Globus pallidus (tissue), 1 donor: ENCODE measurements around the gene ACP3.

Source experiments
- DNase-seq: peaks from one replicate; pipeline ENCODE4 v3.0.0-alpha.2; 2015; ENCODE audit warnings: low spot score

Gene ACP3

DNA sequence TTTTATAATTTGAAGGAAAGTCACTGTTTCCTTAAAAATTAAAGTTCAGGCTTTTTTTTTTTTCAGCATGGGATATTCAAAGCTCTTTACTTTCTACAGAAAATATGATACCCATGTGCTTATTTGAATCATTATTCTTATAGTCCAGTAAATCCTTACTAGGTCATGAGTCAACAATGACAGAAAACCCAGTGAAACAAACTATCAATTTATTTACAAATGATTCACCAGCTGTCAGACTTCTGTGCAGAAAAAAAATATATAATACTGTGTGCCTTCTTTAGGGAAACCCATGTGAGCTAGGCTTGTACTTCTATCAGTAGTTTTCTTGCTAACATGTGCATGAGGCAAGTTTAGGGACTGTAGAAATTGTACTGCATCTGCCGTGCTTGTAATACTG, 1.2 kb downstream of the ACP3 start:
- no peak for DNase-seq

DNA sequence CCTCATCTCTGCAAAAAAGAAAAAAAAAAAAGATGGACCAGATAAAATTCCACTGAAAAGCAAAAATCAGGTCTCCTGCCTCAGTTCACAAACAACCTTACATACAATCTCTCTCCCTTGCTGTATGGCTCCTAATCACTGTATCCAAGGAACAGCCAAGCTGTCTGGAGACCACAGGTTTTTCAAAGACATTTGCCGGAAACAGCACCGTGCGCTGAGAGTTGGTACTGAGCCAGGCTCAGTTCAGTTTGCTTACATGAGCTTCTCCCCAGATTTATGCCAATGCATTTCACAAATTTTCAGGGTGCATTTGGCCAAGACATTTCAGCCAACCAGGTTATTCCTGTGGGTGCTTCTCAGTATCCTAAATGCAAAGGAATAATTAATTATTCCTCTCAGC, 4.1 kb downstream of the ACP3 start:
- DNase-seq: no peak

DNA sequence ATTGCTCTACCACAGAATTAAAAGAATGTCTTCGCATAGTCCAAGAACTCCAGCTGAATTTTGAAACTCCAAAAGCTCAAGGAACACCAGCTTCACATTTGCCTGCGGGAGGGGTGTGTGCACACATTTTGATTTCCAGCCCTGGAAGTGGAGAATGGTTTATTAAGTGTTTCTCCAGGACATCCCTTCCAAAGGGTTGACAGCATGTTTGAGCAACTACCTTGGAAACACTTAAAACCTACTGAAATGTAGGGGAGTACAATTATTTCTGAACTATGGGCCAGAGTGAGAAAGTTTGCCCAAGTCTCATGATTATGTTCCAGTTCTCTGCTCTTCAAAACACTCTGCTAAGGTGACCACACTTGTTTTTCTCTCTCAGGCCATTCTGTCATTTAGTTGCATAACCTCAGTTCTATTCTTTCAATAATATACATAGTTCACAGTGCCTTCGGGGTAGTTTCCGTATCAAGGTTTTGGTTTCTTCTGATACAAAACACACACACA, 7.9 kb downstream of the ACP3 start:
- DNase-seq: no peak

DNA sequence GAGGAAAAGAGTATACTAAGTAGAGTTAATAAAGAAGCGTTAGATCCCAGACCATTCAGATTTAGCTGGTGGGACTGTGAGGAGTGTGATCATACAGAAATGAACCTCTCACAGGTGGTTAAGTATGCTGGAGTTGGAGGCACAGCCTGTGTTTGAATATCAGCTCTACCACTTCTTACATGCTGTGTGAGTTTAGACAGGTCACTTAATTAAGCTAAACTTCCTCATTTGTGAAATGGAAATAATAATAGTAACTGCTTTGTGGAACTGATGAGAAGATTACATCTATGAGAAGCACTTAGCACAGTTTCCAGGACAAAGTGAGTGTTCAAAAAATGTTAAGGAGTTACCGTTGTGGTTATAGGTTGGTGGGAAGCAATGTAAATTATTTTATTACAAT, 8.4 kb downstream of the ACP3 start:
- DNase-seq: no peak

DNA sequence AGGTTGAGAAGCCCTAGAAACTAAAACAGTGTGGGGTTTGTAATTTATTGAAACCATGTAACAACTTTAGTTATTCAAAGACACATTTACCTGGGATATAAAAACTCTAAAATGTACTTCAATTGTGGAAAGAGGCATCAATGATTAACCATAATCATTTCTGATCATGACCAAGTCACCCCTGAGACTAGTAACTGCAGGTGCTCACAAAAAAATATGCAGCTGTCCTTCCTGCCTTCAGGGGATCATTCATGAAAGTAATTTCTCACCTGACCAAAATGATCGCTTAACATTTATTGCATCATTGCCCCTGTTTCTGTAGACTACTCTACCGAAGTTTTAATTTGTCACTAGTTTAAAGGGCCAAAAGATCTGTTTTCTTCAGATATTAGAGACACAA, 9.0 kb downstream of the ACP3 start:
- no peak for DNase-seq

DNA sequence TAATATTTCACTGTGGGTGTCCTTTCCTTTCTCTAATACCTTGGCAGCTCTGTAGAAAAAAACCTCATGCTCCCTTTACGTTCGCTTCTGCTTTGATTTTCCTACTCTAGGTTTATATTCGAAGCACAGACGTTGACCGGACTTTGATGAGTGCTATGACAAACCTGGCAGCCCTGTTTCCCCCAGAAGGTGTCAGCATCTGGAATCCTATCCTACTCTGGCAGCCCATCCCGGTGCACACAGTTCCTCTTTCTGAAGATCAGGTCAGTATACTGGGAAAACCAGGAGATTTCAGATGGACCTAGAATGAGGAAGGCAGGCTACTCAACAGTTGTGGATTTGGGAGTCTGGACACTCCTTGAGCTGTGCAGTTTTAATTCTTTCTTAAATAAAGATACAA, 14.9 kb downstream of the ACP3 start:
- no peak for DNase-seq

DNA sequence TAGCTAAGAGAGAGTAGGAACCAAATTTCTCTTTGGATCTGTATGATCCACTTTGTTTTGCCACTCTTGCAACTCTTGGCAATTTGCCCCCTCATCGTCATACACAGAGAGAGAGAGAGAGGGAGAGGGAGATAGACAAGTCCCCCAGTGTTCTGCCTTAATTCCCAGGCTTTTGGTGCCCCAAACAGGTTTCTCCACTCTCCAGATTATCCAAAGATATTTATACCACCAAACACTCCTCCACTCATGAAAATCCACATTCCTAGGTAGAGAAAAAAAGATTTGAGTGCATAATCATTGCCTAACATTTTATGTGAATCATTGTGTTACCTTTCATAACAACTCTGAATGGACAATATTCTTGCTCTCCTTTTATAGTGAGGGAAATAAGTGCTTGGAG, 15.3 kb downstream of the ACP3 start:
- peak; percentile 12 for DNase-seq

DNA sequence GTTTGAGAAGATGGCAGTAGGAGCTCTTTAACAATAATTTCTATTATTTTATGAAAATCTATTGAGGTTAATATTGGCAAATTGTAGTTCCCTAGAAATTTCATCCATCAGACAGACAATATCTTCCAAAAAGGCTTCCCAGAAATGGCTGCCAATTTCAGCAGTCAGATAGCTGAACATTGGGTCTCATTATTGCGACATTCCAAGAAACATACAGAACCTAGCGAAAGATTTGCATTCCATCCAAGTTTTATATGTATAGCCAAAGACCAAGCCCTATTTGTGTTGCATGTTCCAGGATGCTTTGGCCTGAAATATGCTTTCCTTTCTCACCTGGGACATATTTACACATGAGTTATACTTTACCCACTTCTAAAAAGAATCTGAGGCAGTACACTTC, 24.5 kb downstream of the ACP3 start:
- no peak for DNase-seq

DNA sequence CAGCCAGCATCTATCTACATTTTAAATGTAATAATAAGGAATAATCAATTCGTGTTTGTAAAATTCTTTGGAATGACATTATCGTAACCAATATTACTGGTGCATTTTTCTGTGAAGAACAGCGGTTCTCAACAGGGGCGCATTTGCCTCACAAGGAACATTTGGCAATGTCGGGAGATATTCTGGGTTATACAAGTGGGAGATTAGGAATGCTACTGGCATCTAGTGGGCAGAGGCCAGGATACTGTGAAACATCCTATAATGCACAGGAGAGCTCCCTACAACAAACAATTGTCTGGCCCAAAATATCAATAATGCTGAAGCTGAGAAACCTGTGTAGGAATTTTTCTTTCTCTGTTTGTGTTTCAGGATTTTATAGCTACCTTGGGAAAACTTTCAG, 25.0 kb downstream of the ACP3 start:
- DNase-seq: no peak

DNA sequence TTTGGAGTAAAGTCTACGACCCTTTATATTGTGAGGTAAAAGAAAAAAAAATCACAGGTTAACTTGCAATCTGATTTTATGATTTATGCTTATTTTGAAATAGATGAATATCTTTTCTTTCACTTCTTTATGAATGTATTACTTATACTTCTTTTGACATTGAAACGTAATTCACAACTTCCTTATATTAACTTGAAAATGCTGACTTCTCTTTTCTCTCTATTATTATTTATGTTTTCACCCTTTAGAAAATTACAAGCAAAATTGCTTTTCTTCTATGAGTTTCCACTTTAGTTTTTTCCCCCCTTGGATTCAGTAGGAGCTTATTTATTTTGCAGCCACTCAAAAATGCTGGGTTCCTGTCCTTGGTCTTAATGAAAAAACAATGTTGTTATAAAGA, 25.4 kb downstream of the ACP3 start:
- no peak for DNase-seq

DNA sequence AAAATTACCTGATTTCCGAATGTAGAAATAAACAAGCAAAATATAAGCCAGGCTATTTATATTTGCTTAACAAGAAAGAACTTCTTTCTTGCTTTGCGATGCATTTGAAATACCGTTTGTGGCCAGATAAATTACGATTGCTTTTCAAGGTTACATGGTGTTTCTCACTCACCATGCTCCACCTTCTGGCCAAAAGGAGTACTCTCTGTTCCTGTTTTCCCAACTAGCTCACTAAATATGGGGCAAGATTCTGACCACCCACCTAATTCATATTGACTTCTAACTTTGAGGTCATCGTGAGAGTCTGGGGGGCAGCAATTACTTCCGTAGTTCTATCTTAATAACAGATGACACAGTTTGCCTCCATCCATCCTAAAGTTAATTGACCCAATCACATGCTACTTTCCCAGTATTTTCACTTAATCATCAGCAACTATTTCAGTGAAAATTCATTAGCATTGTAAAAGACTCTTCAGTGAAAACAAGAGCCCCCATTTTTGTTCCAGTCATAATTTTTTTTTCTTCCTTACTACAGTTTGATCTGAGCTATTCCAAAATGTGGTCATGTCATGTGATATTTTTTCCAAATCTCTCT, 25.9 kb downstream of the ACP3 start:
- DNase-seq: peak; percentile 46

DNA sequence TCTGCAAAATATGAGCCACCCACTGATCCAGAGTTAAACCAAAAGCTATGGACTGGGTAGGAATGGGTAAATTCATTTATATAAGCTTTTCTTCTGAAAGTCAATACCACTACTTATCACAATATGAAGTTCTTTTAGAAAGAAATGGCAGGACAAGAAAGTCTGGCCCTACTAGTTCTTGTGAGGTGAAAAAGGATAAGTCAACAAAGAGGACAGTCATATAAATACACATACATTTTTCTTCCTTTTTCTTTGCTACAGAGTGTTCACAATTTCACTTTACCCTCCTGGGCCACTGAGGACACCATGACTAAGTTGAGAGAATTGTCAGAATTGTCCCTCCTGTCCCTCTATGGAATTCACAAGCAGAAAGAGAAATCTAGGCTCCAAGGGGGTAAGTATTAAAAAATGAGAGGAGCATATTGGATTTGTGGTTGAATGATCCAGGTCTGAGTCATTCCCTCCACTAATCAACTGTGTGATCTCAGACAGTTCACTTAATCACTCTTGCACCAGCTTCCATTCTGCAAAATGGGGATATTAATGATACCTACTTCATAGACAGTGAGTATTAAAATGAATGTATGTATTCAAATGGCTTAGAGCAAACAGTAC, 27.6 kb downstream of the ACP3 start:
- no peak for DNase-seq

DNA sequence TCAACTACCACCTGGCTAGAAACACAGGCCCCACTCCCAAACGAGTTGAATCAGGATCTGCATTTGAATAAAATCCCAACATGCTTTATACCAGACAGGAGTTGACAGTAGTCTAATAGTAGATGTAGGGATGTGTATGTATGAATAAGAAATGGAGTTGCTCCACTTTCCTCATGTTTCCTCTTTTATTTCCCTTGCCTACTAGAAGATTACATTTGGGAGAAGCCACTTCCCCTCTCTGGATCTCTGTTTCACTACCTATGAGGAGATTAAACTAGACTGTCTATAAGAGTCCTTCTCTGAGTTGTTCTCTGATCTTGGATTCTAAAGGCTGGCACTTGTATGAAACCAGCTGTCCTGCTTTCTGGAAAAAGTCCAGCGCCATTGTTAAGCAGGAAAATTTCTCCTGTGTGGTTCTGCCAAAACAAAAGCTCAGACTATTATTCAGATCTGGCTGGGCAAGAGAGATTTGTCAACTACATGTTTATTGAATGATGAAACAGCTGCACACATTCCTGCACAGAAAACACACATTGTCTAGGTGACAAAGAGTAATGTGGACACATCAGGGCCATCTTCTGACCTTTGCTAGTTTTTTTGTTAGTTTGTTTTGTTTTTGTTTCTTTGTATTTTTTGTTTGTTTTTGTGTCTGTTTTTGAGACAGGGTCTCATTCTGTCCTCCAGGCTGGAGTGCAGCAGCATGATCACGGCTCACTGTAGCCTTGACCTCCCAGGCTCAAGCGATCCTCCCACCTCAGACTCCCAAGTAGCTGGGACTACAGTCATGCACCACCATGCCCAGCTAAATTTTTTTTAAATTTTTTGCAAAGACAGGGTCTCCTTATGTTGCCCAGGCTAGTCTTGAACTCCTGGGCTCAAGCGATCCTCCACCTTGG, 29.9 kb downstream of the ACP3 start:
- peak; percentile 71 for DNase-seq

DNA sequence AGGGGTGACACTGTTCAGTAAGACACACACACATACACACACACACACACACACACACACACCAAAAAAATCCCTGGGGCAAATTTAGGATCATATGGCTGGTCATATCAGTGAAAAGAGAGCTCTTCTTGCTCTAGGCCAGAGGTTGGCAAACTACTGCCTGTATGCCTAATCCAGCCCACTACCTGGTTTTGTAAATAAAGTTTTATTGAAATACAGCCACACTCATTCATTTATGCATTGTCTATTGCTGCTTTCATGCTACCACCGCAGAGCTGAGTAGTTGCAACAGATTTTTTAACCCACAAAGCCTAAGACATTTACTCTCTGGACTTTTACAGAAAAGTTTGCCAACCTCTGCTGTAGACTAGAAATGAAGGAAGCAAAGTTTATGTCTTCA, 30.6 kb downstream of the ACP3 start:
- no peak for DNase-seq

DNA sequence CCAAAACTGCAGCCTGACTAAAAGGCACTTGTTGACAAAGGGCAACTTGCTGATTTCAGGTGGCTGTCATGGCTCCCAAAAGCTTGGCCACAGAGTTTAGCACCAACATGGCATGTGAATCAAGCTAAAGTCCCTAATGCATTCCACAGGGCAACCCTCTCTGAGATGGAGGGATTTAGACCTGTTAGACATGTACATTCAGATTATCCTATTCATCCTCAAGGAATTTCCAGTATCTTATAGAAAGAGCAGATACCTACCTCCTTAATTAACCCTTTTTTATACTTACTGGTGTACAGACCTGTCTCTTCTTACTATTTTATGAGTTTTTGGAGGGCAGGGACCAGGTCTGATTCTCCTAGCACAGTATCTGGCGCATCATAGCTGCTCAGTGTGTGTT, 31.3 kb downstream of the ACP3 start:
- DNase-seq: no peak

DNA sequence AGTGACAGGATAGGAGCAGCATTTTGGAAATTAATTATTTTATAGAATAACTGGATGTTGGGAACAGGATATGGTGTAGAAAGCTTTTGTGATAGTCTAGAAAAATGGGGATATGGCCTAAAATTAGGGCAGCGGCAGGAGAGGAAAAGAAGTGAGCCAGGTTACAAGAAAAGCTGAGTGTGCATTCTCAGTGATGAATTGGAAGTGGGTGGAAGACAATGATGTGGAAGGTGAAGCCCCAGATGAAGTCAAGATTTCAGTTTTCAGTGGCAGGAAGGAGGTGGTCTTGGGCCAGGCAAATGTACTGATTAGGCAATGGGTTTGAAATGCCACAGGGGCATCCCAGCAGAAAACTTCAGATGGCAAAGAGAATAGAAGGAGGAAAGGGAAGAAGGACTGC, 33.6 kb downstream of the ACP3 start:
- DNase-seq: no peak

DNA sequence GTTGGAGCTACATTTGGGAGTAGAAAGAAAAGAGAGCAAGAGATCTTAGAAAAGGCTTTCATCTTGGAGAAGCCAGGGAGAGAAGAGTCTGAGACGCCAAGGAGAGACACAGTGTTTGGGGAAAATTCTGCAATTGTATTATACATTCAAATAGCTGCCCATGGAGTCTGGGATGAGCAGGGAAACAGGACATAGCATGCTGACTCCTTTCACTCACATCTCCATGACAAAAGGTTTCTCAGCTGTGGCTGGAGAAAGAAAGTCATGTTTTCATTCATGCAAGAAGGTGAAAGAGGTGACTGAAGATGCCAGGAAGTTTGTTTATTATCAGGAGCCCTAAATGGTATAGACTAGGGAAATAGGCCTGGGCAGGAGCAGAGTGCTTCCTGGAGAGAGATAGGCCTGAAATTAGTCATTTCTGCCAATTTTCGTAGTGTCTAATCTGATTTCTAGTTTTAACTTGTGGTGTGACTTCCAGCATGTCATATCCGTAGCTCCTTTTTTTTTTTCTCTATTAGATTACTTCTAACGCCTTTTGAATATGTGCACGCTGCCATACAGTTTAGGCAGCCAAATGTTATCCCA, 34.1 kb downstream of the ACP3 start:
- DNase-seq: no peak

DNA sequence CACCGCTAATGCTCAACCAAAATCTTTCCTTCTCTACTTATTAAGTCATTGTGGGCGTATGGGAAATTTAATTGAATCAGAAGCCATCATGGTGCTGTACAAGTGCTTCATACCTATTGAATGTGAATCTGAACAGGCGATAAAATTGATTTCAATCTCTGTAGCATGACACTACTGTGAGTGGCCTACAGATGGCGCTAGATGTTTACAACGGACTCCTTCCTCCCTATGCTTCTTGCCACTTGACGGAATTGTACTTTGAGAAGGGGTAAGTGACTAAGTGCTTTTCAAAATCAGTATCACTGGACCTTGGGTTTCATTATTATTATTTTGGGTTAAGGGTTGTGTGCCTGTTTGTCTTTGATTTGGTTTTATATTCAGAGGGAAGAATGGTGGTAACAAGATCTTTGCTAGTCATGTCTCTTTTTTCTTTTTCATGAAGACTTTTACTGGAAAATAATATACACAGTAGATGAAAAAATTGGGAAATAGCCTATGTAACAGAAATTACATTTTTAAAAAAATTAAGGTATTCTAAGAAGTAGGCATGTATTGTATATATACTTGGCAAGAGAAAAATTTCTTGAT, 35.4 kb downstream of the ACP3 start:
- DNase-seq: peak; percentile 43

DNA sequence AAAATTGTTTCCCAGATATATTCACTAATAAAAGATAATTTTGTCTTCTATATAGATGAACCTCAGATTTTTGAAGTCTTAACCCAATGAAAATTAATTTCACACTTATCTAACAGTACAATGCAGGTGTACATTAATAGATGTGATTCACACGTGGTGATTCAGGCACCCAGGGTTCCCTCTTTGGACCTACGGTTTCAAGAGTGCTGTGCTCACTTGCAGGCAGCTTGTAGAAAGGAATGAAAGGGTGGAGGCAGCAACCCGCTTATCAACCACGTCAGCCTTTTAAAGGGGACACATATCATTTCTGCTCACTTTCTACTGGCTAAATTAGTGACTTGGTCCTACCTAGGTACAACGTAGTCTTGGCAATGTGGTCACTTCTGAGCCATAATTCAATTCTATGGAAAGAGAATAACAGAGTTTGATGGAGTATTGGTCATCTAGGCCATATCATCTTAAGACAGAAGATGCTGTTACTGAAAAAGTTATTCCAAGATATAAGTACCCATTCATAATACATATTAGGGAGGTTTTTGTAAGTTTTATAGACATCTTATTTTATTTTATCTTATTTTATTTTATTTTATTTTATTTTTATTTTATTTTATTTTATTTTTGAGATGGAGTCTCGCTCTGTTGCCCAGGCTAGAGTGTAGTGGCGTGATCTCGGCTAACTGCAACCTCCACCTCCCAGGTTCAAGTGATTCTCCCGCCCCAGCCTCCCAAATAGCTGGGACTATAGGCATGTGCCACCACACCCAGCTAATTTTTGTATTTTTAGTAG, 37.9 kb downstream of the ACP3 start:
- DNase-seq: no peak

DNA sequence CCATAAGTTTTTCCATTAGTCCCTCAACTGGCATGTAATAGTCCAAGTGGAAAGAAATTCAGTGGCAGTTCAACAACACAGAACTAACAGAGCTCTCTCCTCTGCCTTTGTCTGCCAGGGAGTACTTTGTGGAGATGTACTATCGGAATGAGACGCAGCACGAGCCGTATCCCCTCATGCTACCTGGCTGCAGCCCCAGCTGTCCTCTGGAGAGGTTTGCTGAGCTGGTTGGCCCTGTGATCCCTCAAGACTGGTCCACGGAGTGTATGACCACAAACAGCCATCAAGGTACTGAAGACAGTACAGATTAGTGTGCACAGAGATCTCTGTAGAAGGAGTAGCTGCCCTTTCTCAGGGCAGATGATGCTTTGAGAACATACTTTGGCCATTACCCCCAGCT, 39.4 kb downstream of the ACP3 start:
- DNase-seq: no peak

DNA sequence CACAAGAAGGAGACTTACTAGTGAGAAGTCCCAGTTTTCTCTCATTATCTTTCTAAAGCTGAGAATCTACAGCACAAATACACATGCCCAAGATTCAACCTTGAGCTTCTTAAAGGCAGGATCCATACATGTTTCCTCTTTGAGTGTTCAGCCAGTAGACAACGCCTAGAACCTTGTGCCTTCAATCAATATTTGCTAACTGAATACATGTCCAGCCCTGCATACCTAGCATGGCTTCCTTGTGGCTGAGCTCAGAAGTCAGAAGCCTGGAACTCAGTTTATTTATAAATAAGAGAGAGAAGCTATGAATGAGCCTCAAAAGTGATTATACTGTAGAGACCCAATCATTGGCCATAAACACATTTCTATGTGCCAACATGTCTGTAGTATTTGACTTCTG, 43.5 kb downstream of the ACP3 start:
- DNase-seq: no peak

DNA sequence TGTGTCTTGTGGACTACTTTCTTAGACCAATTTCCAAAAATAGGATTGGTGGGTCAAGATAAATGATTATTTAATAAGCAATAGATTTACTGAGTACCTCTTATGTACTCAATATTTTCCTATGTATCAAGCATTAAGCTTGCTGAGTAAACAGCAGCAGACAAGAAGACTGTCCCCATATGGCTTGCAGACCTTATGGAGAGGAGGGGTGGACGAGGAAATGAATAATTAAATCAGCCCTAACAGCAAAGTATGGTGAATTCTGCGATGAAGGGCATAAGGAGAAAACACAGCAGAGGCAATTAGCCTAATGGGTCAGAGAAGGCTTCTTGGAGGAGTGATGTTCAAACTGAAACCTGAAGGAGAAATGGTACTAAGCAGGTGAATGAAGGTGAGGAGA, 45.1 kb downstream of the ACP3 start:
- DNase-seq: no peak
